IPS-20b (cell line): ENCODE measurements around the gene SYNJ2.

Source experiments
- H3K27ac ChIP-seq: one replicate; pipeline ENCODE4 v1.5.1; 2013; ENCODE audit warnings: low read length
- H3K27me3 ChIP-seq: 2 replicates; pipeline ENCODE4 v1.6.1; 2013; ENCODE audit warnings: mild to moderate bottlenecking, low read length, inconsistent platforms; ENCODE audit not compliant: insufficient read depth
- H3K36me3 ChIP-seq: 2 replicates; pipeline ENCODE4 v1.6.1; 2013; ENCODE audit warnings: low read depth, mild to moderate bottlenecking, inconsistent platforms, low read length, moderate library complexity; ENCODE audit not compliant: insufficient read depth
- H3K4me1 ChIP-seq: 2 replicates; pipeline ENCODE4 v1.6.1; 2013; ENCODE audit warnings: mild to moderate bottlenecking, control low read depth, inconsistent platforms, low read length, moderate library complexity; ENCODE audit not compliant: insufficient read depth
- H3K4me3 ChIP-seq: 2 replicates; pipeline ENCODE4 v1.5.1; 2013; ENCODE audit warnings: mild to moderate bottlenecking, low read length, inconsistent platforms
- H3K9ac ChIP-seq: 2 replicates; pipeline ENCODE4 v1.6.1; 2013; ENCODE audit warnings: low read depth, mild to moderate bottlenecking, inconsistent platforms, low read length, moderate library complexity
- H3K9me3 ChIP-seq: 2 replicates; pipeline ENCODE4 v1.6.1; 2013; ENCODE audit warnings: mild to moderate bottlenecking, low read depth, low read length, inconsistent platforms; ENCODE audit not compliant: insufficient read depth

SYNJ2 gene

DNA sequence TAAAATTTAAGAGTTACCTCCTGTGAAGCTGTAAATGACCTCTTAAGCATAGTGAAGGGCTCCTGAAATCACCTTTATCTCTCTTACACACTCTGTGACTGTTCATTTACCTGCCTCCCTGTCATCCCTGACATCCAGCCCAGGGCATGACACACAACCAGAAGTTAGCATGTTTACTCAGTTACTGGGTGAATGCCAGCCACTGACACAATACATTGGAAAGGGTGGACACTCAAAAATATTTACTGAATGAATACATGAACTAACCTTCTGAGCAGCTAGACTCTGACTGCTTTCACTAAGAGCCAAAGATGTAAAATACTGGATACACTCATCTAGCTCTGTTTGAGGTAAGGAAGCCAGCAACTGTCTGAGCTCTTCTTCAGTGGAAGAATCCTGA, 161.1 kb downstream of the SYNJ2 start:
- no peaks in the 10 kb centered on the region for H3K9me3 ChIP-seq
- H3K4me3 ChIP-seq, result no peak overlapping the region
- H3K27me3 ChIP-seq, result no peaks in the 10 kb centered on the region
- H3K4me1 ChIP-seq, result no peaks in the 10 kb centered on the region
- no peak overlapping the region for H3K9ac ChIP-seq
- peaks cover 27% of the 10 kb centered on the region for H3K36me3 ChIP-seq
- no peak overlapping the region for H3K27ac ChIP-seq

GRCh38 chr6:158143700-158144099, 162.0 kb downstream of the SYNJ2 start:
- H3K27me3 ChIP-seq, result no peaks in the 10 kb centered on the region
- H3K4me3 ChIP-seq, result no peak overlapping the region
- H3K4me1 ChIP-seq, result no peaks in the 10 kb centered on the region
- H3K9me3 ChIP-seq, result no peaks in the 10 kb centered on the region
- peaks cover 27% of the 10 kb centered on the region for H3K36me3 ChIP-seq
- H3K9ac ChIP-seq, result no peak overlapping the region
- no peak overlapping the region for H3K27ac ChIP-seq
